HL-60 (cell line): ENCODE results near the gene LARGE2.

Experiments
- DNase-seq, 2 experiments: peaks; one replicate each; pipeline ENCODE4 v3.0.0-alpha.2; 2010 to 2020; ENCODE audit warnings: low read depth in 1 of 2, low spot score in 1 of 2
- H3K27ac ChIP-seq: fragments of 250-450 bp; sonication (Bioruptor Pico); replicated peaks from 2 replicates; pipeline ENCODE4 v1.5.1; 2020; ENCODE audit warnings: mild to moderate bottlenecking, moderate library complexity
- H3K27me3 ChIP-seq: fragments of 250-450 bp; sonication (Bioruptor Pico); 2 replicates; pipeline ENCODE4 v1.5.1; 2021; ENCODE audit warnings: mild to moderate bottlenecking, moderate library complexity; ENCODE audit not compliant: insufficient read depth, poor library complexity, severe bottlenecking
- H3K4me3 ChIP-seq: replicated peaks from 2 replicates; pipeline ENCODE4 v1.5.1; 2011; ENCODE audit warnings: mild to moderate bottlenecking, control low read depth, low read length; ENCODE audit not compliant: insufficient read depth
- CTCF ChIP-seq: IDR thresholded peaks from one replicate; pipeline ENCODE4 v1.5.1; 2011; ENCODE audit warnings: low read length, control low read depth, inconsistent platforms; ENCODE audit not compliant: insufficient read depth
- GABPA ChIP-seq: IDR thresholded peaks from 2 replicates; pipeline ENCODE4 v1.6.1; 2012; ENCODE audit warnings: low read depth
- POLR2AphosphoS5 ChIP-seq: IDR thresholded peaks from 2 replicates; pipeline ENCODE4 v1.6.1; 2012; ENCODE audit warnings: low read depth
- REST ChIP-seq: IDR thresholded peaks from 2 replicates; pipeline ENCODE4 v1.6.1; 2012; ENCODE audit warnings: low read depth; ENCODE audit not compliant: insufficient replicate concordance
- SPI1 ChIP-seq: IDR thresholded peaks from 2 replicates; pipeline ENCODE4 v1.6.1; 2012; ENCODE audit warnings: low read depth, mild to moderate bottlenecking, borderline replicate concordance

LARGE2 gene

GRCh38 chr11:45974806-45975205 is 52.4 kb downstream of the LARGE2 start:
- DNase-seq = no peak
- Histone ChIP-seq H3K27me3 (no peaks in the 10 kb centered on the region), H3K27ac (no peak overlapping the region), H3K4me3 (no peak overlapping the region)
- TF ChIP-seq SPI1 (no peak), GABPA (no peak), CTCF (no peak), POLR2AphosphoS5 (no peak), REST (no peak)
